ENCODE data around the gene PCYOX1L. TPM values are rescaled to one million over a fixed set of nuclear protein-coding genes. Genes with fewer than 3 reads are reported as not detected.
"Not testable (repeated sequence)": the region's sequence is repeated elsewhere in the genome, so short reads cannot be mapped to it uniquely, and the experiment has no call there.

The PCYOX1L gene
- total and polyA plus RNA-seq, 2 experiments from 2014 or later: 6.7 to 14.7 TPM

DNA sequence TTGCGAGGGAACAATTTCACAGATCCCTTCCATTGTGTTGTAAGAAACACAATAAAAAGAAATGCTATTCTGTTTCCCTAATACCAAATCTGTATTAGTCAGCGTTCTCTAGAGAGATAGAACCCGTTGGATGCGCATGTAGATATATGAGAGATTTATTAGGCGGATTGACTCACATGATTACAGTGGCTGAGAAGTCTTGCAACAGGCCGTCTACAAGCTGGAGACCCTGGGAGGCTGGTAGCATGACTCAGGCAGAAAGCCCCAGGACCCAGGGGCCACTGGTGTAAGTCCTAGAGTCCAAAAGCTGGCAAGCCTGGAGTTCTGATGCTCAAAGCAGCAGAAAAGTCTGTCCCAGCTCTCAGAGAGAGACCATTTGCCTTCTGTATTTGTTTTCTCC is 39.7 kb downstream of the PCYOX1L start:
- Mint-ChIP-seq H3K4me3 (no peak overlapping the region), H3K27ac (no peak overlapping the region), H3K9me3 (no peaks in the 10 kb centered on the region), H3K27me3 (ENCODE audit: insufficient read depth, low read depth, poor library complexity) (peaks cover 2% of the 10 kb centered on the region), H3K36me3 (ENCODE audit: low read depth) (no peaks in the 10 kb centered on the region; the same call in 2 of the 3 replicates), H3K4me1 (0 out of 3 replicates have a peak, but pooled peaks cover 7% of the 10 kb centered on the region)
- no peaks in the 10 kb centered on the region for H3K27me3 ChIP-seq (ENCODE audit: insufficient read depth)
- H3K4me3 ChIP-seq: no peak overlapping the region
- no peak overlapping the region for H3K4me2 ChIP-seq
- H3K79me2 ChIP-seq (replicated peaks; ENCODE audit: insufficient read depth): no peaks in the 10 kb centered on the region
- H3K36me3 ChIP-seq (ENCODE audit: insufficient read depth): no peaks in the 10 kb centered on the region
- H2AFZ ChIP-seq: no peak overlapping the region
- no peaks in the 10 kb centered on the region for H3F3A ChIP-seq (replicated peaks; ENCODE audit: low read depth)
- H4K20me1 ChIP-seq (replicated peaks; ENCODE audit: insufficient read depth): no peaks in the 10 kb centered on the region
- ATAC-seq: no peak
- no peaks in the 10 kb centered on the region for H3K9me2 ChIP-seq (ENCODE audit: insufficient read depth)
- no peak for TF ChIP-seq EZH2 (IDR thresholded peaks at IDR 0.05; ENCODE audit: low read depth, unreplicated experiment)
- no peak for TF ChIP-seq JUNB (IDR thresholded peaks at IDR 0.05; ENCODE audit: unreplicated experiment)
- TF ChIP-seq, protein P1, sequence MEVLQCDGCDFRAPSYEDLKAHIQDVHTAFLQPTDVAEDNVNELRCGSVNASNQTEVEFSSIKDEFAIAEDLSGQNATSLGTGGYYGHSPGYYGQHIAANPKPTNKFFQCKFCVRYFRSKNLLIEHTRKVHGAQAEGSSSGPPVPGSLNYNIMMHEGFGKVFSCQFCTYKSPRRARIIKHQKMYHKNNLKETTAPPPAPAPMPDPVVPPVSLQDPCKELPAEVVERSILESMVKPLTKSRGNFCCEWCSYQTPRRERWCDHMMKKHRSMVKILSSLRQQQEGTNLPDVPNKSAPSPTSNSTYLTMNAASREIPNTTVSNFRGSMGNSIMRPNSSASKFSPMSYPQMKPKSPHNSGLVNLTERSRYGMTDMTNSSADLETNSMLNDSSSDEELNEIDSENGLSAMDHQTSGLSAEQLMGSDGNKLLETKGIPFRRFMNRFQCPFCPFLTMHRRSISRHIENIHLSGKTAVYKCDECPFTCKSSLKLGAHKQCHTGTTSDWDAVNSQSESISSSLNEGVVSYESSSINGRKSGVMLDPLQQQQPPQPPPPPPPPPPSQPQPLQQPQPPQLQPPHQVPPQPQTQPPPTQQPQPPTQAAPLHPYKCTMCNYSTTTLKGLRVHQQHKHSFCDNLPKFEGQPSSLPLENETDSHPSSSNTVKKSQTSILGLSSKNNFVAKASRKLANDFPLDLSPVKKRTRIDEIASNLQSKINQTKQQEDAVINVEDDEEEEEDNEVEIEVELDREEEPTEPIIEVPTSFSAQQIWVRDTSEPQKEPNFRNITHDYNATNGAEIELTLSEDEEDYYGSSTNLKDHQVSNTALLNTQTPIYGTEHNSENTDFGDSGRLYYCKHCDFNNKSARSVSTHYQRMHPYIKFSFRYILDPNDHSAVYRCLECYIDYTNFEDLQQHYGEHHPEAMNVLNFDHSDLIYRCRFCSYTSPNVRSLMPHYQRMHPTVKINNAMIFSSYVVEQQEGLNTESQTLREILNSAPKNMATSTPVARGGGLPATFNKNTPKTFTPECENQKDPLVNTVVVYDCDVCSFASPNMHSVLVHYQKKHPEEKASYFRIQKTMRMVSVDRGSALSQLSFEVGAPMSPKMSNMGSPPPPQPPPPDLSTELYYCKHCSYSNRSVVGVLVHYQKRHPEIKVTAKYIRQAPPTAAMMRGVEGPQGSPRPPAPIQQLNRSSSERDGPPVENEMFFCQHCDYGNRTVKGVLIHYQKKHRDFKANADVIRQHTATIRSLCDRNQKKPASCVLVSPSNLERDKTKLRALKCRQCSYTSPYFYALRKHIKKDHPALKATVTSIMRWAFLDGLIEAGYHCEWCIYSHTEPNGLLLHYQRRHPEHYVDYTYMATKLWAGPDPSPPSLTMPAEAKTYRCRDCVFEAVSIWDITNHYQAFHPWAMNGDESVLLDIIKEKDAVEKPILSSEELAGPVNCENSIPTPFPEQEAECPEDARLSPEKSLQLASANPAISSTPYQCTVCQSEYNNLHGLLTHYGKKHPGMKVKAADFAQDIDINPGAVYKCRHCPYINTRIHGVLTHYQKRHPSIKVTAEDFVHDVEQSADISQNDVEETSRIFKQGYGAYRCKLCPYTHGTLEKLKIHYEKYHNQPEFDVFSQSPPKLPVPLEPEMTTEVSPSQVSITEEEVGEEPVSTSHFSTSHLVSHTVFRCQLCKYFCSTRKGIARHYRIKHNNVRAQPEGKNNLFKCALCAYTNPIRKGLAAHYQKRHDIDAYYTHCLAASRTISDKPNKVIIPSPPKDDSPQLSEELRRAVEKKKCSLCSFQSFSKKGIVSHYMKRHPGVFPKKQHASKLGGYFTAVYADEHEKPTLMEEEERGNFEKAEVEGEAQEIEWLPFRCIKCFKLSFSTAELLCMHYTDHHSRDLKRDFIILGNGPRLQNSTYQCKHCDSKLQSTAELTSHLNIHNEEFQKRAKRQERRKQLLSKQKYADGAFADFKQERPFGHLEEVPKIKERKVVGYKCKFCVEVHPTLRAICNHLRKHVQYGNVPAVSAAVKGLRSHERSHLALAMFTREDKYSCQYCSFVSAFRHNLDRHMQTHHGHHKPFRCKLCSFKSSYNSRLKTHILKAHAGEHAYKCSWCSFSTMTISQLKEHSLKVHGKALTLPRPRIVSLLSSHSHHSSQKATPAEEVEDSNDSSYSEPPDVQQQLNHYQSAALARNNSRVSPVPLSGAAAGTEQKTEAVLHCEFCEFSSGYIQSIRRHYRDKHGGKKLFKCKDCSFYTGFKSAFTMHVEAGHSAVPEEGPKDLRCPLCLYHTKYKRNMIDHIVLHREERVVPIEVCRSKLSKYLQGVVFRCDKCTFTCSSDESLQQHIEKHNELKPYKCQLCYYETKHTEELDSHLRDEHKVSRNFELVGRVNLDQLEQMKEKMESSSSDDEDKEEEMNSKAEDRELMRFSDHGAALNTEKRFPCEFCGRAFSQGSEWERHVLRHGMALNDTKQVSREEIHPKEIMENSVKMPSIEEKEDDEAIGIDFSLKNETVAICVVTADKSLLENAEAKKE (CRISPR knock-in tag; IDR thresholded peaks at IDR 0.05): no peak
- TF ChIP-seq ZNF331 (CRISPR knock-in tag; IDR thresholded peaks at IDR 0.05; ENCODE audit: low read depth): no peak
- no peak for TF ChIP-seq CREB1 (CRISPR knock-in tag; IDR thresholded peaks at IDR 0.05; ENCODE audit: low read depth)
- no peak for DNase-seq (ENCODE audit: low spot score)
- H3K27ac ChIP-seq (ENCODE audit: low read depth): no peak overlapping the region
- H3K4me1 ChIP-seq (ENCODE audit: insufficient read depth): no peaks in the 10 kb centered on the region

DNA sequence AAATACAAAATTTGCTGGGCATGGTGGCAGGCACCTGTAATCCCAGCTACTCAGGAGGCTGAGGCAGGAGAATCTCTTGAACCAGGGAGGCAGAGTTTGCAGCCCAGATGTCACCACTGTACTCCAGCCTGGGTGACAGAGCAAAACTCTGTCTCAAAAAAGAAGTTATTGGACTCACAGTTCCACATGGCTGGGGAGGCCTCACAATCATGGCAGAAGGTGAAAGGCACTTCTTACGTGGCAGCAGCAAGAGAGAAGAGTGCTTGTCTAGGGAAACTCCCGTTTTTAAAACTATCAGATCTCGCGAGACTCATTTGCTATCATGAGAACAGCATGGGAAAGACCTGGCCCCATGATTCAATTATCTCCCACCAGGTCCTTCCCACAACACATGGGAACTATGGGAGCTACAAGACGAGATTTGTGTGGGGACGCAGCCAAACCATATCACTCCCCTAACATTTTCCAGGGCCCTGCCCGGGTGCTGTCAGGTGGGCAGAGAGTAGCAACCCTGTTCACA is 41.0 kb downstream of the PCYOX1L start:
- not testable (repeated sequence) for H3K27ac Mint-ChIP-seq; H2AFZ ChIP-seq; H3K27ac ChIP-seq (ENCODE audit: low read depth); H3K36me3 ChIP-seq (ENCODE audit: insufficient read depth); H3K9me2 ChIP-seq (ENCODE audit: insufficient read depth); H3K4me2 ChIP-seq; H3K27me3 Mint-ChIP-seq (ENCODE audit: insufficient read depth, low read depth, poor library complexity); H3K79me2 ChIP-seq (replicated peaks; ENCODE audit: insufficient read depth); H3K9me3 Mint-ChIP-seq; H3K4me1 ChIP-seq (ENCODE audit: insufficient read depth); H4K20me1 ChIP-seq (replicated peaks; ENCODE audit: insufficient read depth); DNase-seq (ENCODE audit: low spot score); H3K36me3 Mint-ChIP-seq (ENCODE audit: low read depth); H3K4me3 Mint-ChIP-seq; H3K4me3 ChIP-seq; H3K4me1 Mint-ChIP-seq; H3K27me3 ChIP-seq (ENCODE audit: insufficient read depth); H3F3A ChIP-seq (replicated peaks; ENCODE audit: low read depth); ATAC-seq

Data from GM23338 (cell line).